Embryonic facial prominence (tissue), 1 donor: ENCODE data around the gene PDSS2.

ENCODE experiments used
- DNase-seq: peaks from one replicate; pipeline ENCODE4 v3.0.0-alpha.2; 2016; ENCODE audit errors: extremely low spot score

PDSS2 gene

DNA sequence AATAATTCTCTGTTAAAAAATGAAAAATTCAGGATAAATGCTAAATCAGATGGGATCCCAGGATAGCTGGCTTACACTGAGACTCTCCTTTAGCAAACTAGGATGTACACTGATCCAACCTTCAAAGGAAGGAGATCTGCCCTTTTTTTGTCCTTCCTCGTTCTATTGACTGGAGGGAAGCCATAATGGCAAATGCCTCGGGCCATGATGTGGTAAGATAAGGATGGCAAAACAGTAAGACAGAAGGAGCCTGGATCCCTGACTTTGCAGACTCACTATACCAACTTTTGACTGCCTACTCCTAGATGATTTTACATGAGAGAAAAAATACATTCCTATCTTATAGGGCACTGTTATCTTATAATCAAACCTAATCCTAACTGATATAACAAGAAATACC lies 187.1 kb downstream of the PDSS2 start:
- DNase-seq = no peak

DNA sequence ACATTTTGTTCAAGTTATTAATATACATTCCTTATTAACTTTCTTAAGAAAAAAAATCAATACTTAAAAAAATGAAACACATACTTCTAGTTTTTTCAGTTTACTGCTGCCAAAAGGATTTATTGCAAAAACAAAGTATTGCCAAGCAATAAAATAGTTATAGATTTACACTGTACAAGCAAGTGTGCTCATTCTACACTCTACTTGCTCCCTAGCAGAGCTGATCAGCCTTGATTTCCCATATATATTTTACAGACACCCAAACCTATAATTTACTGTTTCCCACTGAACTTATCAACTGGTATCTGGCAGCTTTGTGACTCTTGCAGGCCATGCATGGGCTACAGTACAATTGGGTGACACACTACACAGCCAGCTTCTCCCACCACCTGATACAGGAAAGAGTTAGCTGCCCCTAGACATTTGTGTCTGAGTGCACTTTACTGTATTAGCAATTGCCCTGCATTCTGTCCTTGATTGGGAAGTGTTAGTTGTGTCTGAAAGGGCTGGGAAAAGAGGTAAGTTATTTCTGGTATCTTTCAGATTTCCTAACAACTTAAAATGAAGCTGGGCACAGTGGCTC lies 188.1 kb downstream of the PDSS2 start:
- no peak for DNase-seq

DNA sequence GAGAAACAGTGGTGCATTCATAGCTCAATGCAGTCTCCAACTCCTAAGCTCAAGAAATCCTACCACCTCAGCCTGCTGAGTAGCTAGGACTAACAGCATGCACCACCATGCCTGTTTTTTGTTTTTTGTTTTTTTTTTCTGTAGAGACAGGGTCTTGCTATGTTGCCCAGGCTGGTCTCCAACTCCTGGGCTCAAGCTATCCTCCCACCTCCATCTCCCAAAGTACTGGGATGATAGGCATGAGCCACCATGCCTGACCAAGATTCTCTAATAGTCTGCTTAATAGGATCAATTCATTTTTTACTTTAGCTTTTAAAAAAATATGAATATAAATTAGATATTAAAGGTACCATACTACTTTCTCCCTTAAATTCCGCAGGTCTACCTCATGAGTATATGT lies 191.7 kb downstream of the PDSS2 start:
- no peak for DNase-seq

GRCh38 chr6:107267006-107267405 lies 192.4 kb downstream of the PDSS2 start:
- DNase-seq = no peak

GRCh38 chr6:107266563-107266962 lies 192.8 kb downstream of the PDSS2 start:
- DNase-seq = no peak

DNA sequence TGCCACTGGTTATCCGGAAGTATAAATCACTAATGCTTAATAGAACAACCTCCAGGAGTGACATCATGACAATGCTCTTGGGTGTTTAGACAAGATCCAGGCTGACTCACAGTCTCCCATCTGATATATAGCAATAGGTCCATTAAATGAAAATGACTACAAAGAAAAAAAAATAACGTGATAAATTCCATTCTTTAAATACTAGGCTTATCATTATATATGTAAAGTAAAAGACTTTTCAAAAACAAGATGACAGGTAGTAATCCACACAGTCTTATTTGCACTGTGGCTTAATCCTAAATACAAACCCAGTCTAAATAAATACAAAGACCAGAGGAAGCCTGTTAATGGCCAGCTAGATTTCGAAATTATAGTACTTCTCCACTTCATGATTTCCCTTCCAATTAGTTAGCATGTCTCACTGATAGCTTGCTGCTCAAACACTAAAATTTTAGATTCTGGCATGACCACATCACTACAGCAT lies 195.0 kb downstream of the PDSS2 start:
- DNase-seq = no peak

DNA sequence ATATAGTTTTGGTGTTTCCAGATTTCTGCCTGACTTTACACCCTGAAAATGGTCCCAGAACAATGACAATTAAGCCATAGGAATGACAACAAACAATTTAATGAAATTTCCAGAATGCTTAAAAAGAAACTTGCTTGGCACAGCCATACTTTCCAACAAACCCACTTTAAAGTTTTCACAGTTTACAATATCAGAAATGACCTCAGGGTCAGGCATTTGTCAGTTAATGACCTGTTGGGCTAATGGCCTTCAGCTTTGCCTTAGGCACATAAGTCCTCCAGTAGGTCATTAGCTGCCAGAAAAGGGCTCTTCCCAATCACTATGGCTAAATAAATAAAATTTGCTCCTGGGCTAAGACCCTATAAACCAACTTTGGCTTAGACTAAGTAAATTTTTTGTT lies 199.4 kb downstream of the PDSS2 start:
- no peak for DNase-seq

- DNase-seq = no peak
Observed at GRCh38 chr6:107248147-107248546, 211.2 kb downstream of the PDSS2 start.

DNA sequence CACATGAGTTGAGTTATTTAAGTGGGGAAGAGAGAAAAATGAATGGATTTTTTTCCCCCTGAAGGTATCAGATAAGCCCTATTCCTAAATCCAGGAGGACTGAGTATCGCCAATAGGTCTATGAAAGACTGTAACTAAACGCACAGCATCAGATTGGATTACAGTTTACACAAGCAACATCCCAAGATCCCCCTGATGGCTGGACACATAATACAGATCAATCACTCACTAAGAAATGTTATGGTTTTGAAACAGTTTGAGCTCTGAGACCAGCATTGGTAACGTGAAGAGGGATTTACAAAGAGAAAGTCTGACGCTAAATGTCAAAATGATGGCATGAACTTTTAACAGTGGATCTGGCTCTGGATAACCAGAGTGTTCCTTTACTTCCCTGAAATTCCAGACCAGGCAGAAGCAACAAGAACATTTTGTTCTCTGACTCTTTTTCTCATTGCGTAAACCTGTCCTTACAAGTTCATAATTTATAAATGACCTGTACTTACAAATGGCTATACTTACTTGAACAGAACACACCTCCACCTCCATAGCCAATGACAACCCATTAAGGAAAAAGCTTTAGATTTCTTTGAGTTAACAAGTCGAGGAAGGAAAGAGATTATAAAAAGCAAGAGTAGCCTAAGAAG lies 212.3 kb downstream of the PDSS2 start:
- no peak for DNase-seq

GRCh38 chr6:107246249-107246971 lies 213.0 kb downstream of the PDSS2 start:
- no peak for DNase-seq

- no peak for DNase-seq
Observed at GRCh38 chr6:107244742-107245480, 214.5 kb downstream of the PDSS2 start.

DNA sequence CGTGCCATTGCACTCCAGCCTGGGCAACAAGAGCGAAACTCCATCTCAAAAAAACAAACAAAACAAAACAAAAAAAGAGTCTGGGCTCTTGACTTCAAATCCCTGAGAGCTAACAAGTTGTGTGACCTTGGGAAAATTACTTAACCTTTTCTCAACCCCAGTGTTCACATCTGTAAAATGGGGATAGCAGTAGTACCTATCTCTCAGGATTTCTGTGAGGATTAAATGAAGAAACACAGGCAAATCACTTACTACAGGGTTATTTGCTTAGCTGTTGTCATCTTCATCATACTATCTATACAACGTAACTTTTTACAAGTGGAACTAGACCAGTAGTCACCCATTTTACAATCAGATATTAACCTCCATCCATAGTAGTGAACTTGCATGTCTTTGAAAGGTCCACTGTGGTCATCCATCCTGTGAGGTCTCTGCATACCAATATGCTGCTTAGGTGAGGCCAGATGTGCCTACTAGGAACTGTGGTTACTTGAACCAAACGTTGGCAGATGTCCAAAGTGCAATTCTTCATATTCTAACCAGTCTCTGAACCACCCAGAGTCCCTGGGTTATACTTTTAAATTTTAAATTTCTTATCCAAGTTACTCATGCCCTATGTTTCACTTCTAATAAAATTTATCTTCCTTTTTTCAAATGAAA lies 215.2 kb downstream of the PDSS2 start:
- DNase-seq = no peak

DNA sequence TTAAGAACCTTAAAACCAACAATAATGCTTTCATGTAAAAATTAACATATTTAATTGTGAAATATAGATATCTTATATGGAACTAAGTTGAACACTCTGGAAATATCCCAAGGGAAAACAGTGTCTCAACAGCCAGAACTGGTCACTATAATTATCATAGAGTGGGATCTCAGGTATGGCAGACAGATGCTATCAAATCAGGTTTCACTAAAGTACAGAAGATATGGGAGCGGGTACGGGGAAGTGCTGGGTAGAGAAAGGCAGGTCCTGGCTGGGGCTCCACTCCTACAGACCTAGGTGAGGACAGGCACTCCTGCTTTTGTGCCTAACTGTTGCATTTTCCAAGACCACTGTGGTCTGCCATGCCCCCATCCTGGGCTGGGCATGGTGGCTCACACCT lies 215.9 kb downstream of the PDSS2 start:
- no peak for DNase-seq

DNA sequence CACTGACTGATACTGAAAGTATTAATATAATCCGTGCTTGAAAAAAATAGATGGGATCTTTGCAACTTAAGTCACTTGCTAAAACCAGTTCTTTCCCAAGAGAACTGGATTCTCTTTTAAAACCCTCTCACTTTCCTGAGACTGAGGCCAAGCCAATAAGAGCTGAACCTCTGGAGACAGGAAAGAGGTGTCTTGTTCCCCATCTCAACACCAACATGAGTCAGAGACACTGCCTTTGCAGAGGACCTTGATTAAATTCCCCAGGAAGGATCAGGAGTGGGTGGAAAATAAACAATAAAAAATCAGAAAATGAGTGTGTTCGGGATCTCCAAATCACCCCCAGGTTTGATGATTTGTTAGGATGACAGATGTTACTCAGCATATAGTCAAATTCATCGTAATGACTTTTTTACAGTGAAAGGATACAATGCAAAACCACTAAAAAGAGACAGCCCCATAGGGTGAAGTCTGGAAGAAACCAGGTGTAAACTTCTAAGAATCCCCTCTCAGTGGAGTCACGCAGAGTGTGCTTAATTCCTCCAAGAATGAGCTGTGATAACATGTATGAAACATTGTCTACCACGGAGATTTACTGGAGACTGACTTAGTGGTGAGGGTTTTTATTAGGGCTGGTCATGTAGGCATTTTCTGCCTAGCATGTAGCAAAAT lies 221.2 kb downstream of the PDSS2 start:
- no peak for DNase-seq

DNA sequence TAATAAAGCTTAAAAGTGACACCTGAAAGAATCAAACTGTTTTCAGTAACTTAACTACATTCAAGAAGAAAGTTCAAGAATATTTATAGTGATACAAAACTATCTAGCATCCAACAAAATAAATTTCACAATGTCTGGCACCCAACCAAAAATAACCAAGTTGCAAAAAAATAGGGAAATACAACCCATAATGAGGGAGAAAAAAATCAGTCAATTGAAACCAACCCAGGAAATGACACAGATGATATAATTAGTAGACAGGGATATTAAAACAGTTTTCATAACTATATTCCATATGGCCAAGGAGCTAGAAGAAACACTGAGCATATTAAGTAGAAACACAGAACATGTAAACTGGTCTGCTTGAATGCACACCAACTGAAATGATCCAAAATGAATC lies 223.9 kb downstream of the PDSS2 start:
- no peak for DNase-seq

DNA sequence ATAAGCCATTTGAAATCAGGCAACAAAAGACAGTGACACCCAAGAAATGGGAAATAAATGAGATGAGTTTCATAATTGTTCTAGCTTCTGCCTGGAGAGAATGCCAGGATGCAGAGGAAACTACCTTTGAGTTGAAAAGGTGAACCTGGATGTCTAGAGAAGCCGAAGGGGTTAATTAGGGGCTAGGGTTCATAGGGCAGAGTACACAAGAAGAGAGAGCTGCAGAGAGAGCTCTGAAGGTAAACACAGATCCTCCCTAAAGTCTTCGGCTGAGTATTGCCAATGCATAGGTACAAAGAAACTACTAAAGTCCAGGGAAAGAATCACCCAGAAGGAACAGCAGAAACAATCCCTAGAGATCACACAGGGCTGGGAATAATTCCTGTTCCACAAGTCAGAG lies 224.4 kb downstream of the PDSS2 start:
- DNase-seq = no peak

- DNase-seq = no peak
Observed at GRCh38 chr6:107231243-107231642, 228.1 kb downstream of the PDSS2 start.

DNA sequence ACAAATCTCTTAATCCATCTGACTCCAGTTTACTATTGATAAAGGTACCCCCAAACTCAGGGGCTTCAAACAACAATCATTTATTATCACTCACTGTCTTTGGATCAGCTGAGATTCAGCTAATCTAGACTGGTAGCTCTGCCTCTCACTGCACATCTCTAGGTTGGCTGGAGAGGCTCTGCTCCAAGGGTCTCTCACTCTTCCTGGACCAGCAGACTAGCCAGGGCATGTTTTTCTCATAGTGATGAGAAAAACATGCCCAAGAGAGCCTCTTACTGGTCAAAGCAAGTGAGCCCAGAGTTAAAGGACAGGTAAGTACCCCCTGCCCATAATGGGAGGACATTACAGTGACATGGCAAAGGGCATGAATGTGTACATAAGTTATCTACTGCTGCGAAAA lies 228.9 kb downstream of the PDSS2 start:
- no peak for DNase-seq

GRCh38 chr6:107230024-107230423 lies 229.3 kb downstream of the PDSS2 start:
- DNase-seq = no peak

DNA sequence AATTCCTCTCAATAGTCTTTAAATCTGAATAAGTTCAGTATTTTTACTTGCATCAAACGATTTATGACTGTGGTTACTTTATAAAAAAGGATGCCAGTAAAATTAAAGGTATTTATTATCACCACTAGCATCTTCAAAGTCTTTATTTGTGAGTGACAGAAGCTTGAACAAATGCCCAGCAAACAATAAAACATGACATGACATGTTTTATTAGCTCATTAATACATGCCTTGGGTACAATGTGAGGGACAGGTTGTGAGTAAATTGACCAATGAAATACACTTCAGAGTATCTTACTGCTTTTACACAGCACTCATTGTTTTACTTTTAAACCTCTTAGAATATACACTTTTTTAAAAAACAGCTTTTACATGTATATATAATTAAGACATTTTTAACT lies 230.6 kb downstream of the PDSS2 start:
- DNase-seq = no peak

DNA sequence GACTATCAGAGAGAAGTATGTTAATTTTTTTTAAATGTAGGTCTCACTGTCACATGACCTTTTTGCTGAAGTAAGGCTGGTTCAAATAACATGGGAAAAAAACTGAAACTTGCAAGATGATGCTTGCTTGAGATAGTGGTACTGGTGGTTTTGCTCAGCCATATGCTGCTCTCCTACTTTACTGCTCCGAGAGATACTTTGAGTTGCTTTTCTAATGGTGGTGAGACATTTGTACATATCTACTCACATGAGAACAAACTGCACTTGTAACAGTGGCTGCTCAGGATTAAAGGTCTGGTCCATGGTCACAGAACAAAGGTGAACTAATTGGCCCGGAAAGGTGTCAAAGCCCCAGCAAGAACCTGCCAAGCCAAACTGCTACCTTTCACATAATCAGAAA lies 237.8 kb downstream of the PDSS2 start:
- DNase-seq = no peak
